ENCODE results near the gene PEAK1. TPM values are rescaled to one million over a fixed set of nuclear protein-coding genes. Genes with fewer than 3 reads are reported as not detected.
A peak's percentile ranks its signal among the peaks of the same experiment; 100 is the strongest.

PEAK1 gene
- total RNA-seq, 1 experiment from 2014 or later = 36.7 TPM

DNA sequence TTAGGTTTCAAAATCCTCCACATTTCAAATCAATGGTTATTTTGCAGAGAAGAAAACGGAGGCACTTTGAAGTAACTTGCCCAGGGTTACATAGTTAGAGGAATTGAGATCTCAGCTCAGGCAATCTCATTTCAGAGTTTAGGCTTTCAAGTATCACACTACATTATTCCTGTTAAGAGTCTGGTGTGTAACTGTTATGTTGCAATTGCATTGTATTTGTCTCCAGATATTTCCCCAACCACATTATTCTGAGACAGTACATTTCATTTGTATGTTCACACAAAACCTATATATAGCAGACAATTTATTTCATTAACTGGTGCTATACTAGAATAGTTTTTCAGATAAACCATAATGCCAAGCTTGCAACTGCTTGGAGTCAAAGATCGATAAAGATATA, 194.8 kb downstream of the PEAK1 start:
- no TSS peak for BruUV-seq (replicated peaks)
- ChIA-PET CTCF (interaction anchor here (0.7 to 1.6 kb wide), 2 partner anchors 209 to 318 kb away, joined by 3 to 5 read pairs; no protein-coding TSS in a partner anchor), POLR2A (ENCODE audit: low non-redundant PET) (interaction anchor here (0.6 kb wide), 1 partner anchor 106 kb away, joined by 3 read pairs; no protein-coding TSS in a partner anchor)
- Histone ChIP-seq H3K9me3 (ENCODE audit: low read depth, low read length, poor library complexity, severe bottlenecking) (no peaks in the 10 kb centered on the region), H3K4me1 (ENCODE audit: insufficient read depth, low read length, poor library complexity, severe bottlenecking) (peaks cover 54% of the 10 kb centered on the region), H3K4me3 (ENCODE audit: low read depth, low read length, poor library complexity, severe bottlenecking) (peak overlapping the region; percentile 7), H3K27me3 (replicated peaks; ENCODE audit: insufficient read depth, low read depth, low read length, poor library complexity) (no peaks in the 10 kb centered on the region), H3K27ac (ENCODE audit: low read depth, low read length, poor library complexity, severe bottlenecking) (peak overlapping the region; percentile 44), H3K36me3 (ENCODE audit: insufficient read depth, low read length, poor library complexity, severe bottlenecking) (no peaks in the 10 kb centered on the region)
- DNase-seq (ENCODE audit: low spot score) = no peak
- no peak for TF ChIP-seq EZH2 (IDR thresholded peaks at IDR 0.05; ENCODE audit: borderline replicate concordance, low read depth, low read length, poor library complexity, severe bottlenecking)
- TF ChIP-seq, protein P1, sequence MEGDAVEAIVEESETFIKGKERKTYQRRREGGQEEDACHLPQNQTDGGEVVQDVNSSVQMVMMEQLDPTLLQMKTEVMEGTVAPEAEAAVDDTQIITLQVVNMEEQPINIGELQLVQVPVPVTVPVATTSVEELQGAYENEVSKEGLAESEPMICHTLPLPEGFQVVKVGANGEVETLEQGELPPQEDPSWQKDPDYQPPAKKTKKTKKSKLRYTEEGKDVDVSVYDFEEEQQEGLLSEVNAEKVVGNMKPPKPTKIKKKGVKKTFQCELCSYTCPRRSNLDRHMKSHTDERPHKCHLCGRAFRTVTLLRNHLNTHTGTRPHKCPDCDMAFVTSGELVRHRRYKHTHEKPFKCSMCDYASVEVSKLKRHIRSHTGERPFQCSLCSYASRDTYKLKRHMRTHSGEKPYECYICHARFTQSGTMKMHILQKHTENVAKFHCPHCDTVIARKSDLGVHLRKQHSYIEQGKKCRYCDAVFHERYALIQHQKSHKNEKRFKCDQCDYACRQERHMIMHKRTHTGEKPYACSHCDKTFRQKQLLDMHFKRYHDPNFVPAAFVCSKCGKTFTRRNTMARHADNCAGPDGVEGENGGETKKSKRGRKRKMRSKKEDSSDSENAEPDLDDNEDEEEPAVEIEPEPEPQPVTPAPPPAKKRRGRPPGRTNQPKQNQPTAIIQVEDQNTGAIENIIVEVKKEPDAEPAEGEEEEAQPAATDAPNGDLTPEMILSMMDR (conservative IDR thresholded peaks at IDR 0.05; ENCODE audit: low read depth, low read length) = no peak
- intact Hi-C loops (cut with micrococcal nuclease; ENCODE audit: unreplicated experiment) = loop anchor here (2.0 kb wide), 1 partner anchor 36 kb away; no protein-coding TSS in a partner anchor

GRCh38 chr15:77224352-77224751, 195.6 kb downstream of the PEAK1 start:
- no peaks in the 10 kb centered on the region for H3K27me3 ChIP-seq (replicated peaks; ENCODE audit: insufficient read depth, low read depth, low read length, poor library complexity)
- ChIA-PET CTCF (interaction anchor here (0.7 to 1.6 kb wide), 2 partner anchors 208 to 319 kb away, joined by 3 to 5 read pairs; no protein-coding TSS in a partner anchor), POLR2A (ENCODE audit: low non-redundant PET) (no interaction called here)
- H3K4me3 ChIP-seq (ENCODE audit: low read depth, low read length, poor library complexity, severe bottlenecking) = peak overlapping the region; percentile 8
- DNase-seq (ENCODE audit: low spot score) = peak; percentile 96
- H3K36me3 ChIP-seq (ENCODE audit: insufficient read depth, low read length, poor library complexity, severe bottlenecking) = no peaks in the 10 kb centered on the region
- BruUV-seq (replicated peaks) = no TSS peak
- intact Hi-C loops (cut with micrococcal nuclease; ENCODE audit: unreplicated experiment) = loop anchor here (2.0 to 5.0 kb wide), 3 partner anchors 36 to 513 kb away; partner anchors contain the start of genes HMG20A and PEAK1
- peaks cover 54% of the 10 kb centered on the region for H3K4me1 ChIP-seq (ENCODE audit: insufficient read depth, low read length, poor library complexity, severe bottlenecking)
- H3K9me3 ChIP-seq (ENCODE audit: low read depth, low read length, poor library complexity, severe bottlenecking) = no peaks in the 10 kb centered on the region
- TF ChIP-seq, protein P1 (conservative IDR thresholded peaks at IDR 0.05; ENCODE audit: low read depth, low read length) = no peak
- no peak for TF ChIP-seq EZH2 (IDR thresholded peaks at IDR 0.05; ENCODE audit: borderline replicate concordance, low read depth, low read length, poor library complexity, severe bottlenecking)
- peak overlapping the region; percentile 54 for H3K27ac ChIP-seq (ENCODE audit: low read depth, low read length, poor library complexity, severe bottlenecking)

- Histone ChIP-seq H3K36me3 (ENCODE audit: insufficient read depth, low read length, poor library complexity, severe bottlenecking) (no peaks in the 10 kb centered on the region), H3K27ac (ENCODE audit: low read depth, low read length, poor library complexity, severe bottlenecking) (no peak overlapping the region), H3K4me1 (ENCODE audit: insufficient read depth, low read length, poor library complexity, severe bottlenecking) (peaks cover 50% of the 10 kb centered on the region), H3K27me3 (replicated peaks; ENCODE audit: insufficient read depth, low read depth, low read length, poor library complexity) (no peaks in the 10 kb centered on the region), H3K4me3 (ENCODE audit: low read depth, low read length, poor library complexity, severe bottlenecking) (no peak overlapping the region), H3K9me3 (ENCODE audit: low read depth, low read length, poor library complexity, severe bottlenecking) (no peaks in the 10 kb centered on the region)
- ChIA-PET CTCF (no interaction called here), POLR2A (ENCODE audit: low non-redundant PET) (interaction anchor here (0.7 kb wide), 1 partner anchor 124 kb away, joined by 5 read pairs; no protein-coding TSS in a partner anchor)
- intact Hi-C loops (cut with micrococcal nuclease; ENCODE audit: unreplicated experiment) = loop anchor here (5.0 kb wide), 2 partner anchors 201 to 516 kb away; partner anchors contain the start of genes HMG20A and PEAK1
- TF ChIP-seq EZH2 (IDR thresholded peaks at IDR 0.05; ENCODE audit: borderline replicate concordance, low read depth, low read length, poor library complexity, severe bottlenecking) = no peak
- TF ChIP-seq, protein P1 (conservative IDR thresholded peaks at IDR 0.05; ENCODE audit: low read depth, low read length) = no peak
- no TSS peak for BruUV-seq (replicated peaks)
- DNase-seq (ENCODE audit: low spot score) = no peak
These were observed 198.2 kb downstream of the PEAK1 start for GRCh38 chr15:77221708-77222107.
